Right lobe of liver (tissue), 6 donors: ENCODE measurements around the gene KLHL17. TPM values are rescaled to one million over a fixed set of nuclear protein-coding genes. Genes with fewer than 3 reads are reported as not detected.

ENCODE experiments used
- ATAC-seq, 4 donors: fragments of 200-7000 bp; cut with Tn5 transposase; one replicate each; pipeline ENCODE4 v1.9.1; 2020; ENCODE audit warnings: mild to moderate bottlenecking in 4 of 4, moderate library complexity in 4 of 4
- DNase-seq, 3 donors: peaks; one replicate each; pipeline ENCODE4 v3.0.0-alpha.2; 2020
- H3K27ac ChIP-seq, 3 donors: fragments of 200-600 bp; one replicate each; pipeline ENCODE4 v1.8.0; 2022
- H3K27me3 ChIP-seq, 2 donors: fragments of 200-600 bp; one replicate each; pipeline ENCODE4 v1.8.0; 2022
- H3K36me3 ChIP-seq, 4 donors: fragments of 200-600 bp; sonication (generic) in 1 of 4; one replicate each; pipeline versions ENCODE4 v1.5.1 to v1.8.0; 2017 to 2022; ENCODE audit warnings: control low read depth in 1 of 4
- H3K4me1 ChIP-seq, 4 donors: fragments of 200-600 bp; sonication (generic) in 1 of 4; one replicate each; pipeline versions ENCODE4 v1.5.1 to v1.8.0; 2017 to 2022; ENCODE audit warnings: control low read depth in 1 of 4
- H3K4me3 ChIP-seq, 3 donors: fragments of 200-600 bp; one replicate each; pipeline ENCODE4 v1.8.0; 2022
- H3K9me3 ChIP-seq, 4 donors: fragments of 200-600 bp; sonication (generic) in 1 of 4; one replicate each; pipeline versions ENCODE4 v1.5.1 to v1.8.0; 2017 to 2022; ENCODE audit warnings: control low read depth in 1 of 4
- CTCF ChIP-seq, 4 donors: fragments of 200-600 bp in 3 of 4; fragments of 450-650 bp in 1 of 4; IDR thresholded peaks; one replicate each; pipeline versions ENCODE4 v1.5.1 to v1.8.0; 2016 to 2022; ENCODE audit warnings: antibody characterized with exemption in 4 of 4, mild to moderate bottlenecking in 2 of 4
- POLR2A ChIP-seq: fragments of 450-650 bp; IDR thresholded peaks from one replicate; pipeline ENCODE4 v1.6.1; 2017; ENCODE audit warnings: antibody characterized with exemption, mild to moderate bottlenecking
- WGBS: methylation state at CpG from one replicate; pipeline ENCODE4 v1.1.6; 2018; ENCODE audit warnings: low coverage, low lambda C conversion rate; ENCODE audit not compliant: insufficient coverage; ENCODE audit errors: missing lambda C conversion rate; 5-methylcytosine and 5-hydroxymethylcytosine counted together
- intact Hi-C, 2 donors: fragments of 100-400 bp; cut with DNase I; formaldehyde crosslinking; loops; one replicate each; pipeline versions ENCODE4 v1.11.2 to v1.14.1; 2022
- total RNA-seq, 6 experiments: library from RNA; depleted of rRNA in 2 of 6; stranded (reverse); fragments of >200 nt in 2 of 6; fragmentation: NEBNext Ultra II Directional in 3 of 6; extraction: Animal tissue kit (Norgen Biotek cat#: 25700) in 3 of 6; gene quantifications; one replicate each; pipeline versions ENCODE4 v1.1.0 to v1.2.4, GENCODE V29; 2016 to 2023
- donor health status: DM: no; HTN: yes; CAD: no.
- donor health status: DM: no; HTN: no; CAD: no.
- donor health status: DM: no; HTN: no; CAD: no.
- donor health status: DM: no; HTN: yes; CAD: no.
- donor health status: DM: no; HTN: yes; CAD: no.

The KLHL17 gene
- total RNA-seq, 6 experiments from 2014 or later, result 1.9 to 6.7 (median 4.3) TPM

GRCh38 chr1:980602-981395 is 20.4 kb downstream of the KLHL17 start:
- H3K36me3 ChIP-seq, result no peaks in the 10 kb centered on the region
- H3K27ac ChIP-seq, result no peak overlapping the region
- TF ChIP-seq CTCF (IDR thresholded peaks at IDR 0.05) (no peak), POLR2A (no peak)
- no CpG with 5 or more reads among the region's 35 CpGs for WGBS
- peaks cover 0 to 5% (median 0%) of the 10 kb centered on the region in 4 donors for H3K4me1 ChIP-seq
- no peaks in the 10 kb centered on the region for H3K9me3 ChIP-seq
- no peak overlapping the region for H3K4me3 ChIP-seq
- ATAC-seq (peak; percentile 3 to 26 (median 10)), DNase-seq (peak in 2 of 3 donors; percentile 36 to 61)
- no peaks in the 10 kb centered on the region for H3K27me3 ChIP-seq
- intact Hi-C loops, result loop anchor here in 1 of 2 donors (10.0 kb wide), 1 partner anchor 84 kb away; no protein-coding TSS in a partner anchor

DNA sequence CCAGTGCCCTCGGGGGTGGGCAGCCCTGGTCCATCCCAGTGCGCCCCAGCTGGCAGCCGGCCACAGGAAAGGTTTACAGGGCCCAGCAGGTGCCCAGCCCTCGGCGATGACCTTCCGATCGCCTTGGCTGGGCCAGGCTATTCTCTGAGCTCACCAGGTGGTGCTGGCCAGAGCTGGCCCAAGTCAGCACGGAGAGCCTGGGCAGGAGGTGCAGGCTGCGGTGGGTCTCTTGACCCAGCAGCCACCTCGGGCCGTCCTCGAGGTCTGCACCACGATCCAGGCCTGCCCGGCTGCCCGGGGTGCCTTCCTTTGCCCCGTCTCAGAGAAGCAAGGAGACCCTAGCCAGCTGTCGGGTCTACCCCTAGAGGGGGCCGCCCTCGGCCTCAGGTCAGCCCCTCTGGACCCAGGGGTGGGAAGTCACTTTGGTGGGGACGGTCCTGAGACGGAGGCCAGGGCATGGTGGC is 21.1 kb downstream of the KLHL17 start:
- no peaks in the 10 kb centered on the region for H3K36me3 ChIP-seq

GRCh38 chr1:981955-982558 is 21.7 kb downstream of the KLHL17 start, which contains the start of gene PERM1:
PERM1 (minus strand) TSS chr1:982093; CDS start chr1:981029, 1,064 bp downstream.
- no peak for ATAC-seq
- Histone ChIP-seq H3K4me3 (no peak within 1 kb of the TSS), H3K4me1 (no peaks in the 10 kb centered on the region), H3K27me3 (no peaks in the 10 kb centered on the region), H3K27ac (no peak within 1 kb of the TSS), H3K36me3 (no peaks in the 10 kb centered on the region), H3K9me3 (no peaks in the 10 kb centered on the region)
- no CpG with 5 or more reads among the region's 28 CpGs for WGBS
- intact Hi-C loops, result loop anchor here (2.0 to 10.0 kb wide), 2 partner anchors 83 kb away; no protein-coding TSS in a partner anchor
- DNase-seq, result peak in 1 of 3 donors; percentile 23
- TF ChIP-seq POLR2A, result no peak
- TF ChIP-seq CTCF (IDR thresholded peaks at IDR 0.05), result no peak

More for the DNA sequence above, 21.1 kb downstream of the KLHL17 start:
- TF ChIP-seq CTCF (IDR thresholded peaks at IDR 0.05) (no peak), POLR2A (no peak)
- Histone ChIP-seq H3K4me1 (no peaks in the 10 kb centered on the region), H3K9me3 (no peaks in the 10 kb centered on the region), H3K27ac (no peak overlapping the region), H3K4me3 (no peak overlapping the region), H3K27me3 (no peaks in the 10 kb centered on the region)
- ATAC-seq (no peak), DNase-seq (peak in 1 of 3 donors; percentile 22)
- intact Hi-C loops, result loop anchor here in 1 of 2 donors (10.0 kb wide), 1 partner anchor 83 kb away; no protein-coding TSS in a partner anchor
- 31% methylated on average over 3 of the region's 21 CpGs for WGBS

DNA sequence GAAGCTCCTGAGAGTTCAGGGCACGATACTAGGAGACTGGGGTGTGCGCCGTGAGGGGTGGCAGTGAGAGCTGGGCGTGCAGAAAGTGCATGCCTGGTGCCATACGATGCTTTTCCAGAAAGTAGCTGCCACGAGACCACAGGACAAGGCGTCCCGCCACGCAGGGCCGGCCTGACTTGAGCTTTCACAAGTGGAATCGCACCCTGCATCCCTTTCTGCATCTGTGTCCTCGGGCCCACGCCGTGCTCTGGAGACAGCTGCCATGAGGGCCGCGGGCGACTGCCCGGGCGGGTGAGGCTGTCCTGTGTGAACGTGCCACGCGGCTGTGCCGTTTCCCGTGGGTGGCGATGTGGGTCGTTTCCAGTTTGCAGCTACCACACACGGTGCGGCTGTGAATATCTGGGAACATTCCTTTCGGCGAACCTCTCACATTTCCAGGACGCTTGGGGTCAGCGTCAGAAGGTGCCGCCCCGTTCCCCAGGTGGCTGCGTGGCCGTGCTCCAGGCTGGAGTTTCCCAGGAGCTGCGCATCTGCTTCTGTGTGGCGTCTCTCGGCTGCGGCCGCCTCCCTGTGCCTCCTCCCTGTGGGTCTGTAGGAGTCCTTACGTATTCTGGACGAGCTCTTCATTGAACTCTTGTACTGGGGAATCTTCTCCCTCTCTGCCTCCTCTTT is 22.5 kb downstream of the KLHL17 start:
- WGBS, result 62% methylated on average over 20 of the region's 43 CpGs
- H3K9me3 ChIP-seq, result no peaks in the 10 kb centered on the region
- DNase-seq (peak in 1 of 3 donors; percentile 20), ATAC-seq (no peak)
- no peak overlapping the region for H3K4me3 ChIP-seq
- TF ChIP-seq CTCF (IDR thresholded peaks at IDR 0.05), result no peak
- TF ChIP-seq POLR2A, result no peak
- intact Hi-C loops, result loop anchor here (2.0 to 10.0 kb wide), 2 partner anchors 82 kb away; no protein-coding TSS in a partner anchor
- H3K27ac ChIP-seq, result no peak overlapping the region
- H3K27me3 ChIP-seq, result no peaks in the 10 kb centered on the region
- H3K4me1 ChIP-seq, result no peaks in the 10 kb centered on the region
- no peaks in the 10 kb centered on the region for H3K36me3 ChIP-seq
